DMS114 treated with DMSO at 0.1 percent for 48 hours (cell line): Measurements from ENCODE around the gene RAB44.
A peak's percentile ranks its signal among the peaks of the same experiment; 100 is the strongest.

Source experiments
- DNase-seq: peaks from one replicate; lab custom pipeline; 2025; ENCODE audit not compliant: unreplicated experiment; lab: John Stamatoyannopoulos, UW

Gene RAB44

GRCh38 chr6:36746251-36746650 is 48.6 kb downstream of the RAB44 start:
- no peak for DNase-seq

GRCh38 chr6:36749829-36750489 is 52.3 kb downstream of the RAB44 start:
- no peak for DNase-seq

GRCh38 chr6:36751091-36751490 is 53.5 kb downstream of the RAB44 start:
- no peak for DNase-seq

GRCh38 chr6:36751833-36752186 is 54.2 kb downstream of the RAB44 start:
- no peak for DNase-seq

GRCh38 chr6:36752187-36752885 is 54.7 kb downstream of the RAB44 start:
- no peak for DNase-seq

- DNase-seq, result no peak
Observed at GRCh38 chr6:36752886-36753506, 55.4 kb downstream of the RAB44 start.

- no peak for DNase-seq
Observed at GRCh38 chr6:36753671-36754405, 56.2 kb downstream of the RAB44 start.

GRCh38 chr6:36754582-36755434 is 57.2 kb downstream of the RAB44 start:
- no peak for DNase-seq

GRCh38 chr6:36755435-36756348 is 58.1 kb downstream of the RAB44 start:
- no peak for DNase-seq

- DNase-seq, result no peak
Observed at GRCh38 chr6:36756786-36757185, 59.2 kb downstream of the RAB44 start.

- DNase-seq, result no peak
Observed at GRCh38 chr6:36757206-36757605, 59.6 kb downstream of the RAB44 start.

GRCh38 chr6:36757943-36758508 is 60.4 kb downstream of the RAB44 start:
- DNase-seq, result no peak

GRCh38 chr6:36758516-36759147 is 61.0 kb downstream of the RAB44 start:
- DNase-seq, result no peak

- peak; percentile 81 for DNase-seq
Observed at GRCh38 chr6:36759148-36759759, 61.6 kb downstream of the RAB44 start.

- DNase-seq, result no peak
Observed at GRCh38 chr6:36760685-36761435, 63.2 kb downstream of the RAB44 start.

GRCh38 chr6:36762123-36762522 is 64.5 kb downstream of the RAB44 start:
- no peak for DNase-seq

GRCh38 chr6:36765190-36765589 is 67.6 kb downstream of the RAB44 start:
- DNase-seq, result no peak
